Measurements from ENCODE around the gene GPR132.

DNA sequence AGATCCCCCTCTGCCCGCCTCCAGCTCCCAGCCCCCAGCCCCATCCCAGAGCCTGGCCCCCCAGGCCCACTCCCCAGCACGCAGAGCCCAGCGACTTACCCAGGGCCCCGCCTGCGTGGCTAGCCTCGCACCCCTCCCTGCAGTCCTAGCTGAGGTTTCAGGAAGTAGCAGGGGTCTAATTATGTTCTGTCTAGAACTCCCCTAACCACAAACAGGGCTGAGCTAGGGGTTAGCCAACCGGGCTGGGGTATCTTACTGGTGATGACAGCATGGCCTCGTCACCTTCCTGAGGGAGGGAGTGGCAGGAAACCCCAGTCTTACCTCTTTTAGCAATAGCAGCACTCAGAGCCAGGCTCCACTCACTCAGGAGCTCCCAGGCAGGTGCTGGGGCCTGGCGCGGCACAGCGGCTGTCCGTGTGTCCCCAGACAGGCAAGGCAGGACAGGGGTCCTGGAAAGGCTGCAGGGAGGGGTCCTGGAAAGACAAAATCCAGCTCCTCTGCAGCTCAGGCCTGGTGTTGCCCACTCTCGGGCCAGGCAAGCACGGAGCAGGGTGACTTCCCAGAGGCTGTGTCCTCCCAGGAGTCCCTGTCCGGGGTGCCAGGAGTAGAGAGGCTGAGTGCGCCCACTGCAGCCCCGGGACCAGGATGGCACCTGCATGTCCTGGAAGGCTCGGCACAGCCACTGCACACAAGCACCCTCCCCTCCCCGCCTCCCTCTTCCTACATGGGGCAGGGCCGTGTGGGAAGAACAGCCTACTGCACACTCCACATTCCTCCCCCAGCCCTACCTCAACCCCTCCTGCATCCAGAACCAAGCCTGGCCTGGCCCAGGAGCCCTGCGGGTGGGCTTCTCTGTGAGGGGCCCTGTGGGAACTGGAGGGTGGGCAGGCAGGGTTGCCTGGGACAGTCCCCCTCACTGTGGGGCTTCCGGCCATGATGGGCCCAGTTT, at the start of gene GPR132:
- TF ChIP-seq, protein P1, sequence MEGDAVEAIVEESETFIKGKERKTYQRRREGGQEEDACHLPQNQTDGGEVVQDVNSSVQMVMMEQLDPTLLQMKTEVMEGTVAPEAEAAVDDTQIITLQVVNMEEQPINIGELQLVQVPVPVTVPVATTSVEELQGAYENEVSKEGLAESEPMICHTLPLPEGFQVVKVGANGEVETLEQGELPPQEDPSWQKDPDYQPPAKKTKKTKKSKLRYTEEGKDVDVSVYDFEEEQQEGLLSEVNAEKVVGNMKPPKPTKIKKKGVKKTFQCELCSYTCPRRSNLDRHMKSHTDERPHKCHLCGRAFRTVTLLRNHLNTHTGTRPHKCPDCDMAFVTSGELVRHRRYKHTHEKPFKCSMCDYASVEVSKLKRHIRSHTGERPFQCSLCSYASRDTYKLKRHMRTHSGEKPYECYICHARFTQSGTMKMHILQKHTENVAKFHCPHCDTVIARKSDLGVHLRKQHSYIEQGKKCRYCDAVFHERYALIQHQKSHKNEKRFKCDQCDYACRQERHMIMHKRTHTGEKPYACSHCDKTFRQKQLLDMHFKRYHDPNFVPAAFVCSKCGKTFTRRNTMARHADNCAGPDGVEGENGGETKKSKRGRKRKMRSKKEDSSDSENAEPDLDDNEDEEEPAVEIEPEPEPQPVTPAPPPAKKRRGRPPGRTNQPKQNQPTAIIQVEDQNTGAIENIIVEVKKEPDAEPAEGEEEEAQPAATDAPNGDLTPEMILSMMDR (IDR thresholded peaks at IDR 0.05) = no peak
- peak in 1 of 2 donors; percentile 18 for TF ChIP-seq POLR2A (IDR thresholded peaks at IDR 0.05)

Data from heart left ventricle (tissue), 13 donors.